Stomach (tissue), 9 donors: ENCODE results near the gene TRMT2A. TPM values are rescaled to one million over a fixed set of nuclear protein-coding genes. Genes with fewer than 3 reads are reported as not detected.

Experiments
- DNase-seq, 2 donors: peaks; one replicate each; pipeline versions ENCODE4 v3.0.0 to v3.0.0-alpha.2; 2013 to 2019
- H3K27ac ChIP-seq, 5 donors: fragments of 200-600 bp in 4 of 5; sonication (generic) in 4 of 5; one replicate each; pipeline ENCODE4 v1.5.1; 2013 to 2019; ENCODE audit warnings: mild to moderate bottlenecking in 1 of 5, moderate library complexity in 1 of 5
- H3K27me3 ChIP-seq, 3 donors: fragments of 200-600 bp; sonication (generic); one replicate each; pipeline ENCODE4 v1.5.1; 2017 to 2019; ENCODE audit warnings: mixed run types in 1 of 3
- H3K36me3 ChIP-seq, 4 donors: fragments of 200-600 bp; sonication (generic); 1 replicate in 3 of 4; 2 replicates in 1 of 4; pipeline ENCODE4 v1.5.1; 2016 to 2019
- H3K4me1 ChIP-seq, 4 donors: fragments of 200-600 bp; sonication (generic); one replicate each; pipeline ENCODE4 v1.5.1; 2016 to 2019
- H3K4me3 ChIP-seq, 4 donors: fragments of 200-600 bp; sonication (generic) in 3 of 4; one replicate each; pipeline ENCODE4 v1.5.1; 2016 to 2019; ENCODE audit warnings: mild to moderate bottlenecking in 1 of 4
- H3K9me3 ChIP-seq, 4 donors: fragments of 200-600 bp; sonication (generic); one replicate each; pipeline ENCODE4 v1.5.1; 2016 to 2019
- EP300 ChIP-seq: sonication (generic); formaldehyde crosslinking; IDR thresholded peaks from one replicate; pipeline ENCODE4 v1.6.1; 2017; ENCODE audit warnings: antibody characterized with exemption
- POLR2A ChIP-seq, 4 donors: fragments of 450-650 bp; IDR thresholded peaks; one replicate each; pipeline ENCODE4 v1.6.1; 2016; ENCODE audit warnings: antibody characterized with exemption in 4 of 4, control low read depth in 2 of 4, mild to moderate bottlenecking in 1 of 4, moderate library complexity in 1 of 4
- POLR2AphosphoS5 ChIP-seq, 3 donors: sonication (generic); formaldehyde crosslinking; IDR thresholded peaks; one replicate each; pipeline ENCODE4 v1.6.1; 2016; ENCODE audit warnings: antibody characterized with exemption in 3 of 3
- WGBS, 5 donors: extraction: QIAGEN DNeasy Blood & Tissue Kit in 3 of 5; methylation state at CpG; one replicate each; pipeline versions ENCODE4 v1.1.5 to v1.1.7; 2013 to 2018; 5-methylcytosine and 5-hydroxymethylcytosine counted together
- intact Hi-C: fragments of 100-400 bp; cut with DNase I; formaldehyde crosslinking; loops from one replicate; pipeline ENCODE4 v1.15.1; 2023; ENCODE audit warnings: low total_unique reads
- polyA plus RNA-seq, 3 donors: library from polyadenylated mRNA; stranded (reverse); fragments of 200-250 nt; gene quantifications; one replicate each; pipeline ENCODE4 v1.2.3, GENCODE V29; 2013
- total RNA-seq, 5 donors: library from RNA; depleted of rRNA; stranded (reverse); fragments of >200 nt; gene quantifications; one replicate each; pipeline versions ENCODE4 v1.1.0 to v1.2.3, GENCODE V29; 2014 to 2016
- TF ChIP-seq, protein P1 (sequence below), 7 experiments: fragments of 450-650 bp in 4 of 7; fragments of 200-600 bp in 3 of 7; sonication (generic) in 3 of 7; IDR thresholded peaks; one replicate each; pipeline ENCODE4 v1.5.1; 2016 to 2019; ENCODE audit warnings: antibody characterized with exemption in 7 of 7, control low read depth in 2 of 7, mild to moderate bottlenecking in 1 of 7
- donor health status: healthy with polysubstance abuse.
- donor health status: Bipolar disorder and iron deficiency.
- donor health status: healthy.

The TRMT2A gene
- total and polyA plus RNA-seq, 8 donors: 17.9 to 143 (median 62.6) TPM

DNA sequence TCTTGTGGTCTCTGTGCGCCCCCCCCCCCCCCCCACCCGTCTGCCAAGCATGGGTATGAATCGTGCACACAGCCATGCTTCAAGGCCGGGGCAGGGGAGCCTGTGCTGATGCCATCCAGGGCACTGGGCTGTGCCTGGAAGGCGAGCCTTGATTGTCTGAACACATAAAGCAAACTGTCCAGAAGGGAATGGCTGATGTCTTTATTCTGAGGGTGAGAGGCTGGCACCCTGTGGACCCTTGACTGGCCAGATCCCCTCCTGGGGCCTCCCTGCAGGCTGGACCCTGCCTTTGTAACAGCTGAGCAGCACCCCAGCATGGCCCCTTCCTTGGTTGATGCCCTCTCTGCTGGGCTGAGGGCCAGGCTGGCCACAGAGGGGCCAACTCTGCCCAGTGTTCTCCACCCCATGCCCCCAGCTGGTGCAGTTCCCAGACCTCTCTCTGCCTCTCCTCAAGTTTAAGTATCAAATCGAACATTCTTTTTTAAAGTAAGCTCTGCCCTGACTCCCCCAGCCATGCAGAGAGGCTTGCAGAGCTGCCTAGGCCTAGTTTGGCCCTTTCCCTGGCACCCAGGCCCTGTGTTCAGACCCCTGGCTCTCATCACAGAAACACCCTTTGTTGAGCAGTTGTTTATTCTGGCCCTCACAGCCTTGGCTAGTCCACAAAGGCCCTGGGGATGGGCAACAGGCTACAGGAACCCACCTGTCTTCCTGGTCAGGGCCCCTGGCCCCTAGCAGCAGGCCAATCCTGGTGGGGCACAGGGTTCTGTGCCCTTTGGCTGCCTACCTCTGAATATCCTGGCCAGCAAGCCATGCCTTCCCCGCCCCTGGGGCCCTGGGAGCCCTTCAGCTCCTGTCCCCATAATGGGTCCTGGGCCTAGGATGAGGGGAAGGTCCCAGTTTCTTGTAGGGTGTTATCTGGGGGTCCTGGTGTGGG is 5.1 kb downstream of the TRMT2A start:
- H3K4me1 ChIP-seq: peaks cover 11 to 45% (median 35%) of the 10 kb centered on the region in 4 donors
- WGBS, 5 donors: 68 to 79% (median 70%) methylated on average over 2 to 7 of the region's 7 CpGs
- H3K4me3 ChIP-seq: no peak overlapping the region
- DNase-seq: no peak
- TF ChIP-seq EP300 (no peak), POLR2A (IDR thresholded peaks at IDR 0.05) (no peak), POLR2AphosphoS5 (IDR thresholded peaks at IDR 0.05) (no peak)
- TF ChIP-seq, protein P1, sequence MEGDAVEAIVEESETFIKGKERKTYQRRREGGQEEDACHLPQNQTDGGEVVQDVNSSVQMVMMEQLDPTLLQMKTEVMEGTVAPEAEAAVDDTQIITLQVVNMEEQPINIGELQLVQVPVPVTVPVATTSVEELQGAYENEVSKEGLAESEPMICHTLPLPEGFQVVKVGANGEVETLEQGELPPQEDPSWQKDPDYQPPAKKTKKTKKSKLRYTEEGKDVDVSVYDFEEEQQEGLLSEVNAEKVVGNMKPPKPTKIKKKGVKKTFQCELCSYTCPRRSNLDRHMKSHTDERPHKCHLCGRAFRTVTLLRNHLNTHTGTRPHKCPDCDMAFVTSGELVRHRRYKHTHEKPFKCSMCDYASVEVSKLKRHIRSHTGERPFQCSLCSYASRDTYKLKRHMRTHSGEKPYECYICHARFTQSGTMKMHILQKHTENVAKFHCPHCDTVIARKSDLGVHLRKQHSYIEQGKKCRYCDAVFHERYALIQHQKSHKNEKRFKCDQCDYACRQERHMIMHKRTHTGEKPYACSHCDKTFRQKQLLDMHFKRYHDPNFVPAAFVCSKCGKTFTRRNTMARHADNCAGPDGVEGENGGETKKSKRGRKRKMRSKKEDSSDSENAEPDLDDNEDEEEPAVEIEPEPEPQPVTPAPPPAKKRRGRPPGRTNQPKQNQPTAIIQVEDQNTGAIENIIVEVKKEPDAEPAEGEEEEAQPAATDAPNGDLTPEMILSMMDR (IDR thresholded peaks at IDR 0.05): no peak
- no peaks in the 10 kb centered on the region for H3K9me3 ChIP-seq
- intact Hi-C loops: no loop called here
- peak overlapping the region in 2 of 5 donors; percentile 13 to 42 for H3K27ac ChIP-seq
- H3K36me3 ChIP-seq: peaks cover 74 to 91% (median 89%) of the 10 kb centered on the region in 4 donors
- H3K27me3 ChIP-seq: no peaks in the 10 kb centered on the region

DNA sequence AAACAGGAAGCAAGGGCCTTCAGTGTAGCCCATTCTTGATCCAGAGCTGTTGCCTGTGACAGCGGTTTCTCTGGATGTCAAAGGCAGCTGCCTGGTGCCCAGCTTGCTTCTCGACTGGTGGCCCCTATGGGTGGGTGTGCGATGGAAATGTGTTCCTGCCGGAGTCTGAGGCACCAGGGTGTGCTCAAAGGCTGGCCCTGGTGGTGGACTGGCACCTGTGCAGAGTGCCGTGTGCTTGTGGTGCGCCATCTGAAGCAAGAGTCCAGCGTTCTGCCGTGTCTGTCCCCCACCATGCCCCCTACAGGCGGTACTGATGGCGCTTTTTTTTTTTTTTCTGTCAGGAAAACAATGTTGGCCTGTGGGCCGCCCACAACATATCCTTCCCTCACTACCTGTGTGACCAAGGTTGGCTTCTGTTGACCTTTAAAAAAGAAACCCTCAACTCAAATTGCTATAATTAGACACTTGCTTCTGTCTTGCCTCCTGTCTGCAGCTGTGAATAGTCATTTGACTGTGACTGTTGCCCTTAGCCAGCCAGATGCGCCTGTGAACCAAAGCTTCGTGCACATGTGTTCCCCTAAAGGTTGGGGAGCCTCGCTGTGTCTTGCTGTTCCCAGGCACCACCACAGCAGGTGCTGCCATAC is 5.9 kb downstream of the TRMT2A start:
- peak overlapping the region in 1 of 5 donors; percentile 42 for H3K27ac ChIP-seq
- DNase-seq: no peak
- no peak for TF ChIP-seq POLR2AphosphoS5 (IDR thresholded peaks at IDR 0.05)
- TF ChIP-seq, protein P1 (IDR thresholded peaks at IDR 0.05): peak in 3 of 7 experiments; percentile 23 to 31 (median 27)
- no peaks in the 10 kb centered on the region for H3K9me3 ChIP-seq
- H3K4me1 ChIP-seq: peaks cover 8 to 37% (median 30%) of the 10 kb centered on the region in 4 donors
- intact Hi-C loops: no loop called here
- 53 to 61% (median 60%) methylated on average over 13 to 14 of the region's 14 CpGs for WGBS, 5 donors
- peaks cover 82 to 99% (median 96%) of the 10 kb centered on the region in 4 donors for H3K36me3 ChIP-seq
- no peak overlapping the region for H3K4me3 ChIP-seq
- no peaks in the 10 kb centered on the region for H3K27me3 ChIP-seq

DNA sequence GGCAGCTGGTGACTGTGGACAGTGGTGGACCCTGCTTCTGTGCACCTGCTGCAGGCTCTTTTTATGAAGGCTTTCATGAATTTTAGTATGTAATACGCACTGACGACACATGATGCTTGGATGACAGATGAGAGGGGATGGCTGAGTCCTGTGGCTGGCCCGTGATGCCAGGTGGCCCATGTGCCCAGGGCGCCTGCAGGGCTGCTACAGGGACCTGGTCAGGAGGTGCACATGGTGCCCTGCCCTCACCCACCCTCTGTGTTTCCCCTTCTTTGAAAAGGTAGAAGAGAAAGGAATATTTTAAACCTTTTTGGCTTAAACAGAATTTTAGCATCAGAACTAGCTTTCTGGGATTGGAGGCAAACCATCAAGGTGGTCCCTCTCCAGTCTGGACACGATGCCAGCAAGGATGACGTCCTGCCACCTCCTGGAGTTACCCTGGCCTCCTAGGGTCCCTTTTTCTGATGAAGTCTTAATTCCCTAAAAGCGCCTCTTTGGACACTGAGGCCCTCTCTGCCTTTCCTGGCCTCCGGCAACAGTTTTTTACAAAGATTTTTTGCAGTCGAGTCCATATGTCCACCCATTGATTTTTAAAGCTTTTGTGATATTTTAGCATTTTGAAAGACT is 6.6 kb downstream of the TRMT2A start:
- DNase-seq: no peak
- 84 to 91% (median 88%) methylated on average over 9 of the region's 9 CpGs for WGBS, 5 donors

More for the DNA sequence above, 6.6 kb downstream of the TRMT2A start:
- Histone ChIP-seq H3K27ac (no peak overlapping the region), H3K36me3 (peaks cover 89 to 100% (median 100%) of the 10 kb centered on the region in 4 donors), H3K4me3 (no peak overlapping the region), H3K27me3 (no peaks in the 10 kb centered on the region), H3K4me1 (peaks cover under 1 to 30% (median 23%) of the 10 kb centered on the region in 4 donors), H3K9me3 (no peaks in the 10 kb centered on the region)
- TF ChIP-seq, protein P1 (IDR thresholded peaks at IDR 0.05): no peak
- no peak for TF ChIP-seq EP300
- no peak for TF ChIP-seq POLR2AphosphoS5 (IDR thresholded peaks at IDR 0.05)
- TF ChIP-seq POLR2A (IDR thresholded peaks at IDR 0.05): no peak
- intact Hi-C loops: no loop called here
